Measurements from ENCODE around the gene CHD3. TPM values are rescaled to one million over a fixed set of nuclear protein-coding genes. Genes with fewer than 3 reads are reported as not detected.

Gene CHD3
- total and polyA plus RNA-seq, 3 donors from 2014 or later, result 62.3 to 123 (median 111) TPM

GRCh38 chr17:7911116-7911515 is 22.5 kb downstream of the CHD3 start:
- DNase-seq, result no peak
- Histone ChIP-seq H3K36me3 (ENCODE audit: low read depth, missing control alignments) (no peaks in the 10 kb centered on the region), H3K27me3 (no peaks in the 10 kb centered on the region), H3K4me3 (no peak overlapping the region), H3K4me1 (peaks cover 6% of the 10 kb centered on the region), H3K9me3 (no peaks in the 10 kb centered on the region), H3K27ac (no peak overlapping the region)
- no peak for TF ChIP-seq POLR2A (IDR thresholded peaks at IDR 0.05)
- intact Hi-C loops (cut with DNase I; ENCODE audit: low total_unique reads), result loop anchor here (5.0 kb wide), 1 partner anchor 81 kb away; no protein-coding TSS in a partner anchor
- WGBS, 2 donors, result 71 to 76% methylated on average over 8 to 9 of the region's 9 CpGs

- DNase-seq, result peak; percentile 47
- H3K9me3 ChIP-seq, result no peaks in the 10 kb centered on the region
- peak overlapping the region in 1 of 2 donors; percentile 56 for H3K27ac ChIP-seq
- no peak overlapping the region for H3K4me3 ChIP-seq
- WGBS, 2 donors, result 52 to 55% methylated on average over 3 of the region's 3 CpGs
- TF ChIP-seq CTCF (IDR thresholded peaks at IDR 0.05), result peak in 2 of 3 experiments; percentile 42
- TF ChIP-seq POLR2A (IDR thresholded peaks at IDR 0.05), result no peak
- no peaks in the 10 kb centered on the region for H3K36me3 ChIP-seq (ENCODE audit: low read depth, missing control alignments)
- H3K27me3 ChIP-seq, result no peaks in the 10 kb centered on the region
- intact Hi-C loops (cut with DNase I; ENCODE audit: low total_unique reads), result loop anchor here (5.0 kb wide), 1 partner anchor 79 kb away; no protein-coding TSS in a partner anchor
- H3K4me1 ChIP-seq, result peaks cover 11% of the 10 kb centered on the region
These were observed 24.4 kb downstream of the CHD3 start for GRCh38 chr17:7912927-7913524.

GRCh38 chr17:7915179-7915610 is 26.6 kb downstream of the CHD3 start:
- no peaks in the 10 kb centered on the region for H3K27me3 ChIP-seq
- 0 to 1% methylated on average over 12 to 15 of the region's 15 CpGs for WGBS, 2 donors
- DNase-seq, result peak; percentile 59
- H3K9me3 ChIP-seq, result no peaks in the 10 kb centered on the region
- no peaks in the 10 kb centered on the region for H3K36me3 ChIP-seq (ENCODE audit: low read depth, missing control alignments)
- peaks cover 11% of the 10 kb centered on the region for H3K4me1 ChIP-seq
- TF ChIP-seq POLR2A (IDR thresholded peaks at IDR 0.05) (no peak), CTCF (IDR thresholded peaks at IDR 0.05) (no peak)
- peak overlapping the region; percentile 59 to 67 for H3K4me3 ChIP-seq
- peak overlapping the region; percentile 73 to 96 for H3K27ac ChIP-seq
- intact Hi-C loops (cut with DNase I; ENCODE audit: low total_unique reads), result no loop called here

- WGBS, 2 donors, result 0 to 2% methylated on average over 15 to 99 of the region's 100 CpGs
- intact Hi-C loops (cut with DNase I; ENCODE audit: low total_unique reads), result no loop called here
- TF ChIP-seq POLR2A (IDR thresholded peaks at IDR 0.05) (no peak), CTCF (IDR thresholded peaks at IDR 0.05) (peak in 1 of 3 experiments; percentile 29)
These were observed 27.2 kb downstream of the CHD3 start, which contains the start of gene RNF227 for GRCh38 chr17:7915611-7916384. Gene RNF227 (minus strand): TSS chr17:7916289. CDS start chr17:7916195, 94 bp downstream.

GRCh38 chr17:7916385-7916682 is 27.7 kb downstream of the CHD3 start:
- no peaks in the 10 kb centered on the region for H3K9me3 ChIP-seq
- peak overlapping the region; percentile 90 to 96 for H3K27ac ChIP-seq
- no peaks in the 10 kb centered on the region for H3K36me3 ChIP-seq (ENCODE audit: low read depth, missing control alignments)
- 29 to 43% methylated on average over 12 to 15 of the region's 15 CpGs for WGBS, 2 donors
- no peaks in the 10 kb centered on the region for H3K27me3 ChIP-seq
- H3K4me1 ChIP-seq, result peaks cover 11% of the 10 kb centered on the region
- H3K4me3 ChIP-seq, result peak overlapping the region; percentile 59 to 67
- no peak for DNase-seq
- intact Hi-C loops (cut with DNase I; ENCODE audit: low total_unique reads), result no loop called here
- TF ChIP-seq POLR2A (IDR thresholded peaks at IDR 0.05), result no peak
- TF ChIP-seq CTCF (IDR thresholded peaks at IDR 0.05), result no peak

More at GRCh38 chr17:7915611-7916384, 27.2 kb downstream of the CHD3 start, which contains the start of gene RNF227:
- peak within 1 kb of the TSS; percentile 59 to 67 for H3K4me3 ChIP-seq
- no peaks in the 10 kb centered on the region for H3K36me3 ChIP-seq (ENCODE audit: low read depth, missing control alignments)
- H3K27ac ChIP-seq, result peak within 1 kb of the TSS; percentile 90 to 96
- peaks cover 11% of the 10 kb centered on the region for H3K4me1 ChIP-seq
- DNase-seq, result peak; percentile 93
- no peaks in the 10 kb centered on the region for H3K27me3 ChIP-seq
- H3K9me3 ChIP-seq, result no peaks in the 10 kb centered on the region
